SH-SY5Y (cell line): ENCODE results near the gene NF1.

Experiments
- GATA2 ChIP-seq: IDR thresholded peaks from 2 replicates; pipeline ENCODE4 v1.6.1; 2011; ENCODE audit warnings: mild to moderate bottlenecking, low read depth, low read length
- GATA3 ChIP-seq: IDR thresholded peaks from 2 replicates; pipeline ENCODE4 v1.6.1; 2011; ENCODE audit warnings: low read depth, mild to moderate bottlenecking, low read length, moderate library complexity

GRCh38 chr17:31261601-31262000, 166.8 kb downstream of the NF1 start:
- no peak for TF ChIP-seq GATA3
- TF ChIP-seq GATA2, result no peak
